Activated CD4-positive, alpha-beta T cell treated with anti-CD3 and anti-CD28 coated beads, Interleukin-2, Interleukin-4, amounts not matched to agents 100 ng/mL and 50 ng/mL, durations not matched to agents 16 hours and 8 hours (primary cell): ENCODE results near the gene PARP8.
A peak's percentile ranks its signal among the peaks of the same experiment; 100 is the strongest.
"Not testable (repeated sequence)": the region's sequence is repeated elsewhere in the genome, so short reads cannot be mapped to it uniquely, and the experiment has no call there.

Experiments
- DNase-seq: peaks from one replicate; pipeline ENCODE4 v3.0.0-alpha.2; 2020; ENCODE audit warnings: low spot score

The PARP8 gene

GRCh38 chr5:50687548-50687947 lies 21.1 kb downstream of the PARP8 start:
- no peak for DNase-seq

- DNase-seq, result no peak
Measured at GRCh38 chr5:50691399-50692016, 25.1 kb downstream of the PARP8 start.

GRCh38 chr5:50694027-50694590 lies 27.7 kb downstream of the PARP8 start:
- no peak for DNase-seq

GRCh38 chr5:50694626-50695025 lies 28.2 kb downstream of the PARP8 start:
- not testable (repeated sequence) for DNase-seq

- DNase-seq, result no peak
Measured at GRCh38 chr5:50697739-50698138, 31.3 kb downstream of the PARP8 start.

GRCh38 chr5:50699737-50700136 lies 33.3 kb downstream of the PARP8 start:
- no peak for DNase-seq

GRCh38 chr5:50700706-50701105 lies 34.3 kb downstream of the PARP8 start:
- DNase-seq, result no peak

- no peak for DNase-seq
Measured at GRCh38 chr5:50702615-50703366, 36.4 kb downstream of the PARP8 start.

GRCh38 chr5:50703367-50703666 lies 36.9 kb downstream of the PARP8 start:
- no peak for DNase-seq

GRCh38 chr5:50704730-50705129 lies 38.3 kb downstream of the PARP8 start:
- no peak for DNase-seq

- no peak for DNase-seq
Measured at GRCh38 chr5:50709471-50709870, 43.0 kb downstream of the PARP8 start.

GRCh38 chr5:50710838-50711237 lies 44.4 kb downstream of the PARP8 start:
- no peak for DNase-seq

- DNase-seq, result peak; percentile 85
Measured at GRCh38 chr5:50711280-50711679, 44.8 kb downstream of the PARP8 start.

- DNase-seq, result no peak
Measured at GRCh38 chr5:50712479-50712878, 46.0 kb downstream of the PARP8 start.

GRCh38 chr5:50715001-50715400 lies 48.6 kb downstream of the PARP8 start:
- no peak for DNase-seq

- DNase-seq, result no peak
Measured at GRCh38 chr5:50716134-50716533, 49.7 kb downstream of the PARP8 start.

- no peak for DNase-seq
Measured at GRCh38 chr5:50717651-50718050, 51.2 kb downstream of the PARP8 start.

GRCh38 chr5:50720061-50720710 lies 53.7 kb downstream of the PARP8 start:
- no peak for DNase-seq

- DNase-seq, result no peak
Measured at GRCh38 chr5:50722223-50722622, 55.8 kb downstream of the PARP8 start.

- no peak for DNase-seq
Measured at GRCh38 chr5:50724262-50724661, 57.8 kb downstream of the PARP8 start.

GRCh38 chr5:50725800-50726474 lies 59.5 kb downstream of the PARP8 start:
- DNase-seq, result no peak

- DNase-seq, result no peak
Measured at GRCh38 chr5:50726475-50727148, 60.2 kb downstream of the PARP8 start.
